ENCODE measurements around the gene SPIB. TPM values are rescaled to one million over a fixed set of nuclear protein-coding genes. Genes with fewer than 3 reads are reported as not detected.

The SPIB gene
- total and polyA plus RNA-seq, 10 donors: 22.1 to 90.5 (median 41.3) TPM

DNA sequence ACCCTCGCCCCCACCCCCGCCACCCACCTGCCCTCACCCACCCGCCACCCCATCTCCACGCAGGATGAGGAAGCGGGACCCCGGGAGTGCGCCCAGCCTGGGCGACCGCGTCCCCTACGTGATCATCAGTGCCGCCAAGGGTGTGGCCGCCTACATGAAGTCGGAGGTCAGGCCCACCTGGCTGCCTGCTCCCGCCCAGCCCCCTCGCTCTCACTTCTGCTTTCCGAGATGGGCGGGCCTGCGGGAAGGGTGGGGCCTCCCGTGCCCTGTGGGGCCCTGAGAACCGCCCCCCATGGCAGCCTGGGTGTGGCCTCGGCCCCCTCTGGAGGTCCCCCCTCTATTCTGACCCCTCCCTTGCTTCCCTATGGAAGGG, 3.1 kb upstream of the SPIB start:
- 30 to 60% (median 38%) methylated on average over 11 to 22 of the region's 22 CpGs for WGBS, 5 donors

DNA sequence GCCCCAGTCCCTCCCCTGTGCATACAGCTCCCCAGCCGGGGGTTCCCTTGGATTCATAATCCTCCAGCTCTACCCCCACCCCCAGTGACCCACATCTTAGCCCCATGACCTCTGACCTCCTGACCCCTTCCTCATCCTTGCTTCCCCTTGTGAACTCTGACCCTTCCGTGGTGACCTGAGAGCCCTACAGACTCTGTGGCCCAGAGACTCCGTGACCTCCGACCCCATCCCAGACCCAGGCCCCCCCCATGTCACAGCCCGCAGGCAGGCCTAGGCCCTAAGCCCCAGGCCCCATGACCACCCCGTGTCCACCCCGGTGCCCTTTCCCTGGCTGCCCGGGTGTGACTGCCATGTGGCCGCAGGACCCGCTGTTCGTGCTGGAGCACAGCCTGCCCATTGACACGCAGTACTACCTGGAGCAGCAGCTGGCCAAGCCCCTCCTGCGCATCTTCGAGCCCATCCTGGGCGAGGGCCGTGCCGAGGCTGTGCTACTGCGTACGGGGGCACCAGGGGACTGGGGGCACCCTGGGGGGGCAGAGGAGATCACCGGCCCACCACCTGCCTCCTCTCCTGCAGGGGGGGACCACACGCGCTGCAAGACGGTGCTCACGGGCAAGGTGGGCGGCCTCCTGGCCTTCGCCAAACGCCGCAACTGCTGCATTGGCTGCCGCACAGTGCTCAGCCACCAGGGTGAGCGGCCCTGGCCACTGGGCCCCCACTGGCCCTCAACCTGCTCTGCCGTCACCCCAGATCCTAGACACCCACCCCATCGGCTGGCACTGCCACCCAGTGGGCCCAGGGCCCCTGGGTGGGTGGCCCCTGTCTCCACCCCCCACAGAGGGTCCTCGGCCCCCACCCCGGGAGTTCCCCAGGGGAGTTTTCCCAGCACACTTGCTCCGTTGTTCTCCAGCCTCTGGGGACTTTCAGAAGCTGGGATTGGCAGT, 2.4 kb upstream of the SPIB start:
- peak overlapping the region in 6 of 8 donors; percentile 49 to 93 (median 84) for H3K27ac ChIP-seq
- peak; percentile 85 for DNase-seq
- H3K9me3 ChIP-seq: no peaks in the 10 kb centered on the region
- H3K27me3 ChIP-seq (replicated peaks in 1 of 7): peaks cover 0 to 44% (median 9%) of the 10 kb centered on the region in 7 donors
- peaks cover 0 to 68% (median 38%) of the 10 kb centered on the region in 6 donors for H3K4me1 ChIP-seq
- WGBS, 5 donors: 79 to 87% (median 82%) methylated on average over 19 to 35 of the region's 35 CpGs
- H3K4me3 ChIP-seq: peak overlapping the region in 2 of 8 donors; percentile 21 to 62
- TF ChIP-seq POLR2AphosphoS5 (IDR thresholded peaks at IDR 0.05): peak in 1 of 3 donors; percentile 8
- TF ChIP-seq, protein P1, sequence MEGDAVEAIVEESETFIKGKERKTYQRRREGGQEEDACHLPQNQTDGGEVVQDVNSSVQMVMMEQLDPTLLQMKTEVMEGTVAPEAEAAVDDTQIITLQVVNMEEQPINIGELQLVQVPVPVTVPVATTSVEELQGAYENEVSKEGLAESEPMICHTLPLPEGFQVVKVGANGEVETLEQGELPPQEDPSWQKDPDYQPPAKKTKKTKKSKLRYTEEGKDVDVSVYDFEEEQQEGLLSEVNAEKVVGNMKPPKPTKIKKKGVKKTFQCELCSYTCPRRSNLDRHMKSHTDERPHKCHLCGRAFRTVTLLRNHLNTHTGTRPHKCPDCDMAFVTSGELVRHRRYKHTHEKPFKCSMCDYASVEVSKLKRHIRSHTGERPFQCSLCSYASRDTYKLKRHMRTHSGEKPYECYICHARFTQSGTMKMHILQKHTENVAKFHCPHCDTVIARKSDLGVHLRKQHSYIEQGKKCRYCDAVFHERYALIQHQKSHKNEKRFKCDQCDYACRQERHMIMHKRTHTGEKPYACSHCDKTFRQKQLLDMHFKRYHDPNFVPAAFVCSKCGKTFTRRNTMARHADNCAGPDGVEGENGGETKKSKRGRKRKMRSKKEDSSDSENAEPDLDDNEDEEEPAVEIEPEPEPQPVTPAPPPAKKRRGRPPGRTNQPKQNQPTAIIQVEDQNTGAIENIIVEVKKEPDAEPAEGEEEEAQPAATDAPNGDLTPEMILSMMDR (IDR thresholded peaks at IDR 0.05 in 8 of 11, conservative IDR thresholded peaks at IDR 0.05 in 3 of 11): no peak
- no peak for TF ChIP-seq POLR2A (IDR thresholded peaks at IDR 0.05)
- peaks cover 0 to 16% (median 0%) of the 10 kb centered on the region in 6 donors for H3K36me3 ChIP-seq
- intact Hi-C loops (cut with DNase I; ENCODE audit: low total_unique reads): loop anchor here (10.0 kb wide), 1 partner anchor 52 kb away; the partner anchor contains the start of gene NAPSA

More for the DNA sequence above, 3.1 kb upstream of the SPIB start:
- Histone ChIP-seq H3K4me3 (peak overlapping the region in 4 of 8 donors; percentile 13 to 62 (median 24)), H3K36me3 (peaks cover 0 to 22% (median 0%) of the 10 kb centered on the region in 6 donors), H3K9me3 (no peaks in the 10 kb centered on the region), H3K27me3 (replicated peaks in 1 of 7) (peaks cover 0 to 38% (median 9%) of the 10 kb centered on the region in 7 donors), H3K4me1 (peaks cover 0 to 61% (median 35%) of the 10 kb centered on the region in 6 donors), H3K27ac (peak overlapping the region in 7 of 8 donors; percentile 36 to 93 (median 82))
- intact Hi-C loops (cut with DNase I; ENCODE audit: low total_unique reads): loop anchor here (10.0 kb wide), 1 partner anchor 51 kb away; the partner anchor contains the start of gene NAPSA
- TF ChIP-seq POLR2AphosphoS5 (IDR thresholded peaks at IDR 0.05) (peak; percentile 67 to 84 (median 83)), POLR2A (IDR thresholded peaks at IDR 0.05) (no peak)
- peak; percentile 97 for DNase-seq

DNA sequence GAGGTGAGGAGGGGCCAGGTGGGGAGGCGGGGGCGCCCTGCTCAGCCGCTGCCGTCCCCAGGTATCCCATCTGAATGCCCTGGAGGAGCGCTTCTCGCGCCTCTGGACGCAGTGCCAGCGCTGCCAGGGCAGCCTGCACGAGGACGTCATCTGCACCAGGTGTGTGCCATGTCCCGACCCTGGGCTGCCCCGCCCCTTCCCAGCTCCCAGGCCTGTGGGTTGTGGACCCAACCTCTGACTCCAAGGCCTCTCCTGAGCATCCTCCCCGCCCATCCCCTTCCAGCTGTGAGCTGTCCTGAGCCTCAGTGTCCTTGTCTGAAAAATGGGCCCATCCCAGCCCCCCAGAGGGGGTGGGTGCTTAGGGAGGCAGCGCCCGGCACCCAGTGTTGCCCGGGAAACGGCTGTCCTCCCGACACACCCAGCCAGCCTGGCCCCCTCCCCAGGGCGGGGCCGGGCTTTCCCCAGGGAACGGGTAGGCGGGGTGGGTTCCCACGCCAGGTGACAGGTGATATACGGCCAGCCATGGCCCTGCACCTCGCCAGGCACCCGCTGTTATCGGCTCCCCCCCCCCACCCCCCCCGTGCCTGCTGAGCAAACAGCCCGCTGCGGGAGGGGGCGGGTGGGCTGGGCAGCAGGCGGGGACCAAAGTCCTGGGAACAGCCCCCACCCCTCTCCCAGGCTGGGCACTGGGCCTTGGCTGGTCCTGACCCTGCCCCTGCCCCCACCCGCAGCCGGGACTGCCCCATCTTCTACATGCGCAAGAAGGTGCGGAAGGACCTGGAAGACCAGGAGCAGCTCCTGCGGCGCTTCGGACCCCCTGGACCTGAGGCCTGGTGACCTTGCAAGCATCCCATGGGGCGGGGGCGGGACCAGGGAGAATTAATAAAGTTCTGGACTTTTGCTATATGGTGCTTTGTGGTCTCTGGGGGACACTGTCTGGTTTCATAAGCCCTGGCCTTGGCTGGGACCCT, 1.3 kb upstream of the SPIB start:
- TF ChIP-seq POLR2A (IDR thresholded peaks at IDR 0.05): no peak
- TF ChIP-seq, protein P1 (IDR thresholded peaks at IDR 0.05 in 8 of 11, conservative IDR thresholded peaks at IDR 0.05 in 3 of 11): no peak
- TF ChIP-seq POLR2AphosphoS5 (IDR thresholded peaks at IDR 0.05): peak in 1 of 3 donors; percentile 33
- WGBS, 5 donors: 63 to 76% (median 69%) methylated on average over 8 to 42 of the region's 42 CpGs
- Histone ChIP-seq H3K36me3 (peaks cover 0 to 15% (median 0%) of the 10 kb centered on the region in 6 donors), H3K27me3 (replicated peaks in 1 of 7) (peaks cover 0 to 54% (median 9%) of the 10 kb centered on the region in 7 donors), H3K27ac (peak overlapping the region in 6 of 8 donors; percentile 49 to 93 (median 84)), H3K9me3 (no peaks in the 10 kb centered on the region), H3K4me3 (peak overlapping the region in 7 of 8 donors; percentile 28 to 81 (median 51)), H3K4me1 (peaks cover 0 to 79% (median 42%) of the 10 kb centered on the region in 6 donors)
- intact Hi-C loops (cut with DNase I; ENCODE audit: low total_unique reads): loop anchor here (10.0 kb wide), 1 partner anchor 53 kb away; the partner anchor contains the start of gene NAPSA
- no peak for DNase-seq
